Hepatocyte (in vitro differentiated cells): ENCODE results near the gene CTBP2. TPM values are rescaled to one million over a fixed set of nuclear protein-coding genes. Genes with fewer than 3 reads are reported as not detected.

ENCODE experiments used
- DNase-seq: peaks from one replicate; pipeline ENCODE4 v3.0.0-alpha.2; 2016; ENCODE audit warnings: low spot score
- H2AFZ ChIP-seq: fragments of 200-600 bp; sonication (generic); 2 replicates; pipeline ENCODE4 v1.6.0; 2016; ENCODE audit warnings: antibody characterized with exemption, mild to moderate bottlenecking
- H3K27ac ChIP-seq: fragments of 200-600 bp; sonication (generic); 2 replicates; pipeline ENCODE4 v1.5.1; 2016; ENCODE audit warnings: mild to moderate bottlenecking
- H3K27me3 ChIP-seq: fragments of 200-600 bp; sonication (generic); 2 replicates; pipeline ENCODE4 v1.6.1; 2016
- H3K36me3 ChIP-seq: fragments of 200-600 bp; sonication (generic); replicated peaks from 2 replicates; pipeline ENCODE4 v1.5.1; 2016; ENCODE audit warnings: low read depth; ENCODE audit not compliant: insufficient read depth
- H3K4me1 ChIP-seq: fragments of 200-600 bp; sonication (generic); 2 replicates; pipeline ENCODE4 v1.5.1; 2016; ENCODE audit warnings: mild to moderate bottlenecking, moderate library complexity; ENCODE audit not compliant: insufficient read depth
- H3K4me2 ChIP-seq: fragments of 200-600 bp; sonication (generic); 2 replicates; pipeline ENCODE4 v1.6.0; 2016
- H3K4me3 ChIP-seq: fragments of 200-600 bp; sonication (generic); 2 replicates; pipeline ENCODE4 v1.5.1; 2016; ENCODE audit warnings: mild to moderate bottlenecking
- H3K79me2 ChIP-seq: fragments of 200-600 bp; sonication (generic); 2 replicates; pipeline ENCODE4 v1.6.0; 2017; ENCODE audit warnings: mild to moderate bottlenecking
- H3K9me2 ChIP-seq: fragments of 200-600 bp; sonication (generic); replicated peaks from 2 replicates; pipeline ENCODE4 v1.6.0; 2017; ENCODE audit warnings: mild to moderate bottlenecking; ENCODE audit not compliant: insufficient read depth
- H3K9me3 ChIP-seq: fragments of 200-600 bp; sonication (generic); 2 replicates; pipeline ENCODE4 v1.5.1; 2016; ENCODE audit warnings: low read depth, mild to moderate bottlenecking
- H4K20me1 ChIP-seq: fragments of 200-600 bp; sonication (generic); 2 replicates; pipeline ENCODE4 v1.6.0; 2016; ENCODE audit warnings: mild to moderate bottlenecking; ENCODE audit not compliant: insufficient read depth, poor library complexity, severe bottlenecking
- EZH2 ChIP-seq: fragments of 200-600 bp; sonication (generic); IDR thresholded peaks from 2 replicates; pipeline ENCODE4 v1.6.1; 2016; ENCODE audit warnings: antibody characterized with exemption, mild to moderate bottlenecking, borderline replicate concordance
- EZH2phosphoT487 ChIP-seq: fragments of 200-600 bp; sonication (generic); IDR thresholded peaks from one replicate; pipeline ENCODE4 v1.6.1; 2018; ENCODE audit warnings: antibody characterized with exemption, mild to moderate bottlenecking, low read depth, moderate library complexity; ENCODE audit not compliant: unreplicated experiment, severe bottlenecking
- WGBS: methylation state at CpG from one replicate; pipeline ENCODE4 v1.1.6; 2016; ENCODE audit warnings: low lambda C conversion rate; ENCODE audit errors: missing lambda C conversion rate; 5-methylcytosine and 5-hydroxymethylcytosine counted together
- polyA plus RNA-seq: library from polyadenylated mRNA; unstranded; fragments of >200 nt; fragmentation: Nextera tagmentation; extraction: Ambion mirVana; gene quantifications from 2 replicates; pipeline ENCODE4 v1.2.1, GENCODE V29; 2016
- total RNA-seq: library from RNA; depleted of rRNA; stranded (reverse); fragments of >200 nt; gene quantifications from 2 replicates; pipeline ENCODE4 v1.2.3, GENCODE V29; 2014
- TF ChIP-seq, protein P1 (sequence below): fragments of 200-600 bp; sonication (generic); IDR thresholded peaks from 2 replicates; pipeline ENCODE4 v1.5.1; 2016; ENCODE audit warnings: antibody characterized with exemption, mild to moderate bottlenecking; ENCODE audit not compliant: poor library complexity

The CTBP2 gene
- total and polyA plus RNA-seq, 2 experiments from 2014 or later, result 61.3 to 81.0 TPM

DNA sequence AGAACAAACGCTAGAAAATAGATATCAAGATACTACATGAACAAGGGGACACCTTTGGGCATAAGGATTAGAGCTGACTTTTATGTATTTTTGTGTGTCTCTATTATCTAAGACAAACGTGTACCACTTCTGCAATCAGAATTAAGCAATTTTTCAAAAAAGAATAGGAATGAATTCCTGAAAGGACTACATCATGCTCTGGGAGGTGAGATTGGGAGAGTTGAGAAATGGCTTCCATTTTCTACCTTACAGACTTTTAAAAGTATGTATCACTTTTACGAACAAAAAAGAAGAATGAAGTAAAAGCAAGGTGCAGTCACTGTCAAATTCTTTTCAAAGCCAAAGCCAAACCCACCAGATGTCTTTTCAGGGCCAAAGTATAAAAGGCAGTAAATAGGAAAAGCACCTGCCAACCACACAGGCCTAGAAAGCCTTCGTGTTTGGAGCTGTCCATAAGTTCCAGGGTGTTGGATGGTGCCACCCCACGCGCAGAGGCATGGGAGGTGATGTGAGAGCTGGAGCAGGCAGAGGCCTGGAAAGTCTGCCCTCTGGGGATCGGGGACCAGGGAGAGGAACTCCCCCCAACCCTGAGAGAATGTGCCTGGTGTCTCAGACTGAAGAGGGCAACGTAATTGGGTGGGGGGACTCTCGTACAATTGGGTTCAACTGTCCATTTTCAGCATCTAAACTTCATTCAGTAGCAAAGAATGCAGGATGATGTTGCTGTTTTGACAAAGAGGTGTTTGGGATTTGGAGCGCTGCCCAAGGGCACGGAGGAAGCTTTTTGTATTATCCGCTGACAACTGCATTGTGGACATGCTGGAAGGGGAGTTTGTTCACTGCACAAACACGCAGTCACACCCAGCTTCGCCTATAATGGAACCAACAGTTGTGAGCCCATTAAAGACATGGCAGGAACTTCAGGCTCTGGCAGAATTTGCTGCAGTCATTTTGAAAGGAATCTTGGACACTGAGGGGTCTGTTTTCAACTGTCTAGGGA lies 17.6 kb upstream of the CTBP2 start:
- Histone ChIP-seq H3K27ac (no peak overlapping the region), H3K9me2 (no peaks in the 10 kb centered on the region), H3K79me2 (no peaks in the 10 kb centered on the region), H3K9me3 (no peaks in the 10 kb centered on the region), H2AFZ (no peak overlapping the region), H4K20me1 (no peaks in the 10 kb centered on the region), H3K4me2 (no peak overlapping the region), H3K4me1 (no peaks in the 10 kb centered on the region), H3K27me3 (no peaks in the 10 kb centered on the region), H3K36me3 (no peaks in the 10 kb centered on the region), H3K4me3 (no peak overlapping the region)
- TF ChIP-seq EZH2 (no peak), EZH2phosphoT487 (no peak)
- TF ChIP-seq, protein P1, sequence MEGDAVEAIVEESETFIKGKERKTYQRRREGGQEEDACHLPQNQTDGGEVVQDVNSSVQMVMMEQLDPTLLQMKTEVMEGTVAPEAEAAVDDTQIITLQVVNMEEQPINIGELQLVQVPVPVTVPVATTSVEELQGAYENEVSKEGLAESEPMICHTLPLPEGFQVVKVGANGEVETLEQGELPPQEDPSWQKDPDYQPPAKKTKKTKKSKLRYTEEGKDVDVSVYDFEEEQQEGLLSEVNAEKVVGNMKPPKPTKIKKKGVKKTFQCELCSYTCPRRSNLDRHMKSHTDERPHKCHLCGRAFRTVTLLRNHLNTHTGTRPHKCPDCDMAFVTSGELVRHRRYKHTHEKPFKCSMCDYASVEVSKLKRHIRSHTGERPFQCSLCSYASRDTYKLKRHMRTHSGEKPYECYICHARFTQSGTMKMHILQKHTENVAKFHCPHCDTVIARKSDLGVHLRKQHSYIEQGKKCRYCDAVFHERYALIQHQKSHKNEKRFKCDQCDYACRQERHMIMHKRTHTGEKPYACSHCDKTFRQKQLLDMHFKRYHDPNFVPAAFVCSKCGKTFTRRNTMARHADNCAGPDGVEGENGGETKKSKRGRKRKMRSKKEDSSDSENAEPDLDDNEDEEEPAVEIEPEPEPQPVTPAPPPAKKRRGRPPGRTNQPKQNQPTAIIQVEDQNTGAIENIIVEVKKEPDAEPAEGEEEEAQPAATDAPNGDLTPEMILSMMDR, result no peak
- WGBS, result 88% methylated on average over 14 of the region's 14 CpGs
- no peak for DNase-seq

DNA sequence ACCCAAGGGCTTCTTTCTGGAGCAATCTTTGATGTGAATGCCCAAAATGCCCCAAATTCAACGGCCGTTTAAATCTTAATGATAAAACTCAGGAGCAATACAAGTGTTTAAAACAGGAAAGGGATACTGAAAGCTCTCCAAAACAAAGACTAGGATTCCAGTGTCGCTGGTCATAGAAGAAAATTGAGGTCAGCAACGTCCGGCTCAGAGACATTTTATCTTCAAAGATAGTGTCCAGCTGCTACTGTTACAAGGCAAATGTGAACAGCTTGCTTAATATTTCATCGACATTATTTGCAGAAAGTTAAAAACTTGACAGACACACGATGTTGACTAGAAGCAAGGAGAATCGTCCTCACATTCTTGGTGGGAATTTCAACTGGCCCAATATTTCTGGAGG lies 15.4 kb upstream of the CTBP2 start:
- H3K4me1 ChIP-seq, result no peaks in the 10 kb centered on the region
- no peaks in the 10 kb centered on the region for H3K36me3 ChIP-seq
- no peaks in the 10 kb centered on the region for H3K27me3 ChIP-seq
- no peak overlapping the region for H3K27ac ChIP-seq
- no peak overlapping the region for H2AFZ ChIP-seq
- no peaks in the 10 kb centered on the region for H4K20me1 ChIP-seq
- H3K4me3 ChIP-seq, result no peak overlapping the region
- DNase-seq, result no peak
- H3K4me2 ChIP-seq, result no peak overlapping the region
- no peaks in the 10 kb centered on the region for H3K9me3 ChIP-seq
- TF ChIP-seq EZH2phosphoT487 (no peak), EZH2 (no peak)
- TF ChIP-seq, protein P1, result no peak
- no peaks in the 10 kb centered on the region for H3K9me2 ChIP-seq
- no peaks in the 10 kb centered on the region for H3K79me2 ChIP-seq
- WGBS, result 79% methylated on average over 8 of the region's 8 CpGs

DNA sequence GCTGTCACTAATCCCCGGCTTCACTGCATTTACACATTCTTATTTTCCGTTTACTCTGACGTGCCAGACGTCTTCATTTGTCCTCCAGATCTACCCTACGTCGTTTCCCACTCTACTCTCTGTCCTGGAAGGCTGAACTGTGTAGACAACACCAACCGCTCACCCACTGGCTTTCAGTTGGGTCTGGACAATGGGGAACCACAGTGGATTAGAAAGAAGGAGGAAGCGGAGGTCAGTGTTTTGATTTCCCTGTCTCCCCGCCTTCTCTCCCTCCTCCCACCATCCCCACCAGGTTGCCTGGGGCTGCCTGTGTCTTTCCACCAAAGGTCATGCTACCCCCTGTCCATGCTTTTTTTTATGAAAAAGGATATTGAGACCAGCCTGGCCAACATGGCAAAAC lies 14.0 kb upstream of the CTBP2 start:
- H3K4me2 ChIP-seq, result no peak overlapping the region
- no peaks in the 10 kb centered on the region for H4K20me1 ChIP-seq
- no peak overlapping the region for H3K4me3 ChIP-seq
- no peak overlapping the region for H3K27ac ChIP-seq
- WGBS, result 49% methylated on average over 9 of the region's 9 CpGs
- no peaks in the 10 kb centered on the region for H3K79me2 ChIP-seq
- H3K4me1 ChIP-seq, result no peaks in the 10 kb centered on the region
- TF ChIP-seq EZH2 (no peak), EZH2phosphoT487 (no peak)
- TF ChIP-seq, protein P1, result no peak
- H3K9me2 ChIP-seq, result no peaks in the 10 kb centered on the region
- no peak overlapping the region for H2AFZ ChIP-seq
- H3K36me3 ChIP-seq, result no peaks in the 10 kb centered on the region
- no peaks in the 10 kb centered on the region for H3K27me3 ChIP-seq
- DNase-seq, result no peak
- H3K9me3 ChIP-seq, result no peaks in the 10 kb centered on the region
